ENCODE data around the gene CD244.

The CD244 gene, protein sequence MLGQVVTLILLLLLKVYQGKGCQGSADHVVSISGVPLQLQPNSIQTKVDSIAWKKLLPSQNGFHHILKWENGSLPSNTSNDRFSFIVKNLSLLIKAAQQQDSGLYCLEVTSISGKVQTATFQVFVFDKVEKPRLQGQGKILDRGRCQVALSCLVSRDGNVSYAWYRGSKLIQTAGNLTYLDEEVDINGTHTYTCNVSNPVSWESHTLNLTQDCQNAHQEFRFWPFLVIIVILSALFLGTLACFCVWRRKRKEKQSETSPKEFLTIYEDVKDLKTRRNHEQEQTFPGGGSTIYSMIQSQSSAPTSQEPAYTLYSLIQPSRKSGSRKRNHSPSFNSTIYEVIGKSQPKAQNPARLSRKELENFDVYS

GRCh38 chr1:160862203-160863060, at the start of gene CD244:
CD244 (minus strand) TSS chr1:160862887; CDS start chr1:160862677, 210 bp downstream.
- TF ChIP-seq CTCF (conservative IDR thresholded peaks at IDR 0.05; ENCODE audit: low read depth, low read length): no peak
- no peak for DNase-seq (ENCODE audit: low read depth)
- no peak within 1 kb of the TSS for H3K4me3 ChIP-seq (ENCODE audit: low read length)

DNA sequence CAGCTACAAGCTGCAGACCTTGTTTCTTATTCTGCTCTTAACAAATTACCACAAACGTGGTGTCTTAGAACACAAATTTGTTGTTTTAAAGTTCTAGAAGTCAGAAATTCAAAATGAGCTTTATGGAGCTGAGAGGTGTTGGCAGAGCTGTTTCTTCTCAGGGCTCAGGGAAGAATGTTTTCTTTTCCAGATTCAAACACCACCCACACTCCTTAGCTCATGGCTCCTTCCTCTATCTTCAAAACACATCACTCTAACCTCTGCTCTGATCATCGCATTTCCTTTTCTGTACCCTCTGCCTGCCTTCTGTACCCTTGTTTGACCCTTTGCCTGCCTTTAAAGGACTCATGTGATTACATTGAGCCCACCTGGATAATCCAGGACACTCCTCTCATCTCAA, 49.2 kb upstream of the CD244 start:
- no peak for DNase-seq (ENCODE audit: low read depth)
- TF ChIP-seq CTCF (conservative IDR thresholded peaks at IDR 0.05; ENCODE audit: low read depth, low read length): no peak

DNA sequence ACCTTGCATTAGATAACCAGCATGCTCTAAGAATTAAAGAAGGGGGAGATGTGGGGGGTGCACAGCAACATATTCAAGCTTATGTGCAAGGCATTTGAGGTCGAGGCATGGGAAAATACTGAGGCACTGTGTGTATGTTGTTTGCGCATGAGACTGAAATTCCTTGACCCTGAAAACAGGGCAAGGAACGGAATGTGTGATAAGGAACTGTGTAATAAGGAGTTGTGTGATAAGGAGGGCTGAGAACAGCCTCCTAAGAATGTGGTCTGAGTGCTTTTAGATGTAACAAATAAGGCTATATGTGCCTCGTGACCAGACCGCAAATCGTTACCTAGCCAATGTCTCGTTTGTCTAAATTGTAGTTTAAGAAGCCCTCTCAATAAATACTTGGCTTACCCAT, 48.8 kb upstream of the CD244 start:
- no peak for TF ChIP-seq CTCF (conservative IDR thresholded peaks at IDR 0.05; ENCODE audit: low read depth, low read length)
- no peak overlapping the region for H3K4me3 ChIP-seq (ENCODE audit: low read length)
- peak; percentile 92 for DNase-seq (ENCODE audit: low read depth)

More for the DNA sequence above, 49.2 kb upstream of the CD244 start:
- no peak overlapping the region for H3K4me3 ChIP-seq (ENCODE audit: low read length)

DNA sequence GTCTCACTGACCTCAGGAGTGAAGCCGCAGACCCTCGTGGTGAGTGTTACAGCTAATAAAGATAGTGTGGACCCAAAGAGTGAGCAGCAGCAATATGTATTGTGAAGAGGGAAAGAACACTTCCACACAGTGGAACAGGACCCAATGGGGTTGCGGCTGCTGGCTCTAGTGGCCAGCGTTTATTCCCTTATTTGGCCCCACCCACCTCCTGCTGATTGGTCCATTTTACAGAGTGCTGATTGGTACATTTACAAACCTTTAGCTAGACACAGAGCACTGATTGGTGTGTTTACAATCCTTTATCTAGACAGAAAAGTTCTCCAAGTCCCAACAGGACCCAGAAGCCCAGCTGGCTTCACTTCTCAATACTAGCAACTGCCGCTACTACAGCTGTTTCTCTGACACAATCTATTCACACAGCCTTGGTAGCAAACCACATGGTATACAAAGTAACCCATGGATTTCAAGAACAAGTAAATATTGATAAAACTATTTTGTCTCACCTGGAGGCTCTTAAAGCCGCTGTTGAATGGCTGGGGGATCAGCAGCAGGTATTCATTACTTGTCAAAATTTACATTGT, 47.6 kb upstream of the CD244 start:
- no peak for DNase-seq (ENCODE audit: low read depth)
- no peak overlapping the region for H3K4me3 ChIP-seq (ENCODE audit: low read length)
- no peak for TF ChIP-seq CTCF (conservative IDR thresholded peaks at IDR 0.05; ENCODE audit: low read depth, low read length)

DNA sequence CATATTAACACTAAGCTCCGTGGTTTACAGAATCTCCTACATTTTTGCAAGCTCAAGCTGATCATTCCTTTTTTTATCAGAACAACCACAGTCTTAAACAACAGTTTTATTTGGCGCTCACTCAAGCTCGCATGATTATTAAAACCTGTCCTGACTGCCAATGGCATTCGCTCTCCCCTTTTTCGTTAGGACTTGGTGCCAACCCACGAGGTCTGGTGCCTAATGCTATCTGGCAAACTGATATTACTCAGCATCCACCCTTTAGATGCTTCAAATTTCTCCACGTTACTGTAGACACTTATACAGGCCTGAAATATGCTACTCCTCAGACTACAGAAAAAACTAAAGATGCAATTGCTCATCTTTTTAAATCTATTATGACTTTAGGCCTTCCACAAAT, 45.3 kb upstream of the CD244 start:
- H3K4me3 ChIP-seq (ENCODE audit: low read length): no peak overlapping the region
- DNase-seq (ENCODE audit: low read depth): peak; percentile 74
- TF ChIP-seq CTCF (conservative IDR thresholded peaks at IDR 0.05; ENCODE audit: low read depth, low read length): no peak

- no peak for TF ChIP-seq CTCF (conservative IDR thresholded peaks at IDR 0.05; ENCODE audit: low read depth, low read length)
- no peak overlapping the region for H3K4me3 ChIP-seq (ENCODE audit: low read length)
- no peak for DNase-seq (ENCODE audit: low read depth)
Observed at GRCh38 chr1:160905617-160905989, 42.9 kb upstream of the CD244 start.

Measured in retinal pigment epithelial cell (primary cell).